ENCODE measurements around the gene CTF1.
A peak's percentile ranks its signal among the peaks of the same experiment; 100 is the strongest.
"Not testable (repeated sequence)": the region's sequence is repeated elsewhere in the genome, so short reads cannot be mapped to it uniquely, and the experiment has no call there.

Gene CTF1

DNA sequence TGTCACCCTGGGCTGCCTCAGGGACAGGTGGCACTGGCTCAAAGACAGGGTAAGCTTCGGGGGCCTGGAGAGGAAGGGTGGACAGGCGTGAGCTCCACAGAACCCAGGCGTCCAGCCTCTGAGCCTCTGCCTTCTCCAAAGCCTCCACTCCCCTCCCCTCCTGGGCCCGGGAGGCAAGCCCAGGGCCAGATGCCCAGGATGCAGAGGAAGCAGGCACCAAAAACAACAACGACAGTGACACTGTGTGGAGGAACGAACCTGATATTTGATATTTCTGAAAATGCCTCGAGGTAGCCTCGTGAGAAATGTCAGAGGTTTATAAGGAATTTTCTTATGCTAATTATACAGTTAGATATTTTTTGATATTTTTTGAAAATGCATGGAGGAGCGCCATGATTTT is 8.5 kb upstream of the CTF1 start:
- no peak for DNase-seq (ENCODE audit: low read depth in 2 of 2)

DNA sequence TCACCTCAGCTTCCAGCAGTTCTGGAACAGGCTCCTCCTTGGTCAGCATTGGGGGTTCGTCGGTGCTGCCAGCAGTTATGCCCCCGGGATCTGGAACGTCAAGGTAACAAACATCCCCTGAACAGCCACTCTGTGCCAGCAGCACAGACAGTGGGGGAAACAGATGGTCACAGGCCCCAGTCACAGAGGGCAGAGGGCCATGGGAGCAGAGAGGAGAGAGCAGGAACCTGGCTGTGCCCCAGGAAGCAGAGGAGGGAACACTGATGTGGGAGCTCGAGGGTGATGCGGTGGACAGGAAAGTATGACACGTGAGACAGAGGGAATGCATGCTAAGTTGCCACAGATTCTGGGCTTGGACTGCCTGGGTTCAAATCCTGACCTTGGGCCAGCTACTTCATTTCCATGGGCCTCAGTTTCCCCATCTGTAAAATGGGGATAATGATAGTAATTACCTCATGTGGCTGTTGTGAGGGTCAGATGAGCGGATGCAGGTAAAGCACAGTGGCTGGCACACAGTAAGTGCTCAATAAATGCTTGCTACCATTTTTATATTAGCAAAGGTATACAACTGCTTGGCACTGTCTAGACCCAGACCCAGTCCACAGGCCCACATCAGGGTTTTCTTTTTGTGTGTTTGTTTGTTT is 7.4 kb upstream of the CTF1 start:
- no peak for DNase-seq (ENCODE audit: low read depth in 2 of 2)

DNA sequence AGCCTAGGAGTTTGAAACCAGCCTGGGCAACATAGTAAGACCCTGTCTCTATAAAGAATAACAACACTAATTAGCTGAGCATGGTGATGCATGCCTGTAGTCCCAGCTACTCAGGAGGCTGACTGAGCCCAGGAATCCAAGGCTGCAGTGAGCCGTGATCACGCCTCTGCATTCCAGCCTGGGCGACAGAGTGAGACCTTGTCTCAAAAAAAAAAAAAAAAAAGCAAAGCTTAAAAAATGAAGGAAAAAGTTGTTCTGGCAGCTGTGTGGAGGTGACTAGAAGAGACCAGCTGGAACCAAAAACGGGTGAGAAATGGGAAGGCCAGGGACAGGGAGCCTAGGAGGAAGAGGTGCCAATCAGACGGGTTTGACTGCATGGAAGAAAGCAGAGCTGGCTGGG is 6.7 kb upstream of the CTF1 start:
- no peak for DNase-seq (ENCODE audit: low read depth in 2 of 2)

DNA sequence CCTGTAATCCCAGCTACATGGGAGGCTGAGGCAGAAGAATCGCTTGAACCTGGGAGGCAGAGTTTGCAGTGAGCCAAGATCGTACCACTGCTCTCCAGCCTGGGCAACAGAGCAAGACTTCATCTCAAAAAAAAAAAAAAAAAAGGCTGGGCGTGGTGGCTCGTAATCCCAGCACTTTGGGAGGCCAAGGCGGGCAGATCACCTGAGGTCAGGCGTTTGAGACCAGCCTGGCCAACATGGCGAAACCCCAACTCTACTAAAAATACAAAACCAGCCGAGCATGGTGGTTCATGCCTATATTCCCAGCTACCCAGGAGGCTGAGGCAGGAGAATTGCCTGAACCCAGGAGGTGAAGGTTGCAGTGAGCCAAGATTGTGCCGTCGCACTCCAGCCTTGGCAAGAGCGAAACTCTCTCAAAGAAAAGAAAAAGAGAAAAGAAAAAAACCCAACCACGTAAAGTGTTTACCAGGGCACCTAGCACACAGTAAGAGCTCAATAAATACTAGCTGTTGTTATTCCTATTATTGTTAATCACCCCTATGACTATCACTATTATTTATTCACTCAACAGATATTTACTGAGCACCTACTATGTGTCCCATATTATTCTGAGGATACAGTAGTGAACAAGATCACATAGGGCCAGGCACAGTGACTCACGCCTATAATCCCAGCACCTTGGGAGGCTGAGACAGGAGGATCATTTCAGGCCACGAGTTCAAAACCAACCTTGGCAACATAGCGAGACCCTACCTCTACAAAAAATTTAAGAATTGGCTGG is 5.2 kb upstream of the CTF1 start:
- not testable (repeated sequence) for DNase-seq (ENCODE audit: low read depth in 2 of 2)

DNA sequence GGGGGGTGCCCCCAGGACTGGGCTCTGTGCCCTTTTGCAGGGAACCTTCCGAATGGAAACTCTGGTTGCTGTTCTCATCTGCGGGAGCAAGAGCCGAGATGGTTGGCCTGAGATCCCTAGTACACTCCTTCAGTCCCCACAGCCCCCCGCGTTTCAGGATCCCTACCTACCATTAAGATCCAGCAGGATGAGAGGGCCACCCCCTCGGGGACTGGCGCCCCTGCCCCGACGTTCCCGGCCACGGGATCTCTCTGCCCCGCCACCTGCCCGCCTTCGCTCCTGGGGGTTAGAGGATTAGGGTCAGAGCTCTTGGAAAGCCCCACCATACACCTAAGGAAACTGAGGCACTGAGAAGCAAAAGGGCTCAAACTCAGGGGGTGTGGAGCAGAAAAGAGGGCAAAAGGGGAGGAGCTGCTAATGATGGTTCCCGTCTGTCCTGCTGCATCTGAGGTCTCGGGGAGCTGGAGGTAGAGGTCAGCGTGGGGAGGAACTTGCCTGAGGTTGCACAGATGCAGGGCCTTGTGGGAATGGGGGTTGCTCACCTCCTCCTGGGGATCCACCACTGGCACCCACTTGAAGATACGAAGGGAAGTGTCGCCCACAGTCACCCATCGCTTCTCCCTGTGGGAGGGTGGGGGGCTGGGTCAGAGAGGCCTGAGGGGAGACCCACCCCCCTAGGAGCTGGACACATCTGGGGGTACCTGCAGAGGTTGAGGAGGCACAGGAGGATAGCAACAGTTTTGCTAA is 3.6 kb upstream of the CTF1 start:
- no peak for DNase-seq (ENCODE audit: low read depth in 2 of 2)

DNA sequence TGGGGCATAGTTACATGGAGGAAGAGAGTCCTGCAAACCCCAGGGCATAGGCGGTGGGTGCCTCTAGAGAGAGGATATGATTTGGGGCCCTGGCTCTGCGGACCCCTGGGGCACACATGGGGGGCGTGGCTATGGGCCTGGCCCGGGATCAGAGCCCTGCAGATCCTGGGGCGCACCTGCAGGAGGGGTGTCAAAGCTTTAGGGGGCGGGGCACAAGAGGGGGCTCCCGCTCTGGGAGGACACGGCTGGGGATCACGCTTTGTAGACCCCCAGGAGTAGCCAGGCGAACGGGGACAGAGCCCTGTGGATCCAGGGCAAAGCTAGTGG is 3.0 kb upstream of the CTF1 start:
- DNase-seq (ENCODE audit: low read depth in 2 of 2), result no peak

DNA sequence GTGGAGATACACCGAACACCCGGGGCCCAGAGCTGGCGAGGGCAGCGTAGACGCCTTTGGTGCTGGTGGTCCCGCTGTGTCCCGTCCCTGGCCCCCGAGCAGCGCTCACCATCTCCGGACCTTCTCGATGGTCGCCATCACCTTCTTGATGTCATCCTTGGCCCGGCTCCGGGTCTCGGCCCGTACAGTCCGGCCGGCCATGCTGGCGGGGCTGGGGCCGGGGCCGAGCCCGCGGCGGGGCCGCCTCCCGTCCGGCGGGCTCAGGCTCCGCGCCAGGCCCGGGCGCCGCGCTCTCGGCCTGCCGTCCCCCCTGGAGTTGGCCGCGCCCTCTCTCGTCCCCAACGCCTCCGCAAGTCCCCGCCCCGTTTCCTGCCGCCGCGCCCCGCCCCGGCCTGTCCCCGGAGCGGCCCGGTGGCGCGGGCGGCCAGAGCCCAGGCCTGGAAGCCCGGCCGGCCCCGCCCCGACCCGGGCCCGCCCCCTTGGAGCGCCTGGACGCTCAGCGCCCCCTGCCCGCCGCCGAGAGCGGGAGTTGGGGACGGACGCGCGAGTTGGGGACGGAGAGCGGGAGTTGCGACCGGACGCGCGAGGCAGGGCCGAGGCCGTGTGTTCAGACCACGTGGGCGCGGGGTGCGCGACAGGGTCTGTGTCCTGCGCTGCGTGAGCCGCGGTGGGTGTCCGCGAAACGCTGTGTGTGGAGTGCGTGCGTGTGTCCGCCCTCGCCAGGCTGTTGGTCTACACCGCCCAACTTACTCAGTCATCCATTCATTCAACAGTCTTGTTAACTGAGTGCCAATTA is 2.5 kb upstream of the CTF1 start, which contains the start of gene BCL7C:
Gene BCL7C, minus strand, starts transcription at position 334 of the 796 bp plus-strand sequence. Its CDS starts 133 bp downstream, at position 201.
- DNase-seq (ENCODE audit: low read depth in 2 of 2), result peak; percentile 58 to 70

DNA sequence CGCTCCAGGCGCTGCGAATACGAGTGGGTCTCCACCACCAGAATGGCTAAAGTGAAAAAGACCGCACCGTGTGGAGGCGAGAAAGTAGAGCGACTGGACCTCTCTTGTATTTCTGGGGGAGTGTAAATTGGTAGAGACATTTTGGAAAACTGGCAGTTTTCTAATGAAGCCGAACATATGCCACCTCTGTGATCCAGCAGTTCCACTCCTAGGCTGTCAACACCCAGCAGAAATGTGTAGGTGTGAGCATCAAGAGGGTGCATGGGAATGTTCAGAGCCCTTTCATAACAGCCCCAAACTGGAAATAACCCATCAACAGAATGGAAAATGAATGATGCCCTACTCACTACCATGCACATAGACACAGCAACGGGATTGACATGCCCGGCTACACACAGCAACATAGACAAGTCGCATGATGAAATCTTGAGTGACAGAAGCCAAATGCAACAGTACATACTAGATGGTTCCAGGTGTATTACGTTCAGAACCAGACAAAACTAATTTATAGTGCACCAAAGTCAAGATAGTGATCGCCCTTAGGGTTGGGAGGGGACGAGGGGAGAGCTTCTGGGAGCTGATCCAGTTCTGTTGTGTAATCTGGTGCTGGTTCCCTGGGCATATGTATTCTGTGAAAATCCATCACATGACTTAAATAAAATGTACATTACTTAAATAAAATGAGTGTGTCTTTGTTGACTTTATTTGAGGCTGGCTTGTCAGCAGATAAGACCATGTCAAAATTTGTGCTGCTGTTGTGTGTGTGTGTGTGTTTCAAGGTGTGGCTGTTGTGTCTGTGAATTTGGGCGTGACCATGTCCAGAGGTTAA is 1.7 kb upstream of the CTF1 start:
- DNase-seq (ENCODE audit: low read depth in 2 of 2), result no peak

DNA sequence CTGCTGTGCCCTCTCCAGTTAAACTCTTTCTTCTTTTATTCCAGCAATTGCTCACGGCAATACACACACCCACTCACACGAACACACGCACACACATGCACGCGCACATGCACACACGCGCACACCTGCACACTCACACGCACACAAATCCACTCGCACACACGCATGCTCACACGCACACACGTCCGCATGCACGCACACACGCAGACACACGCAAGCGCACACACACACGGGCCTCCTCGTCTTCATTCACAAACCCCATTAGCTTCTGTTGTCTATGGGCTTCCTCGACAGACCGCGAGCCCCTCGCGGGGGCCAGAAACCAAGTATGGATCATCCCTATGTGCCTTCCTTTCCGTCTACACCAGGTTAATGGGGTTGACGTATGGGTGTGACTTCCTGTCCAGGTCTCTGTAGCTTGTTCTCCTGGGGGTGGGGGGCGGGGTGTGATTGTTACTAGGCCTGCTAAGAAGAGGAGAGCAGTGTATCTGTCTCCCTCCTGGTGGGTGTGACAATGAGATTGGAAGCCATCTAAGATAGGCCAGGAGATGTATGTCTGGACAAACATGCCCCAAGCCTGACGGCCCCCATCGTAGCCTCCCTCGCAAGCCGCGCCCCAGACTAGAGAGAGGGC is 670 bp upstream of the CTF1 start:
- no peak for DNase-seq (ENCODE audit: low read depth in 2 of 2)

DNA sequence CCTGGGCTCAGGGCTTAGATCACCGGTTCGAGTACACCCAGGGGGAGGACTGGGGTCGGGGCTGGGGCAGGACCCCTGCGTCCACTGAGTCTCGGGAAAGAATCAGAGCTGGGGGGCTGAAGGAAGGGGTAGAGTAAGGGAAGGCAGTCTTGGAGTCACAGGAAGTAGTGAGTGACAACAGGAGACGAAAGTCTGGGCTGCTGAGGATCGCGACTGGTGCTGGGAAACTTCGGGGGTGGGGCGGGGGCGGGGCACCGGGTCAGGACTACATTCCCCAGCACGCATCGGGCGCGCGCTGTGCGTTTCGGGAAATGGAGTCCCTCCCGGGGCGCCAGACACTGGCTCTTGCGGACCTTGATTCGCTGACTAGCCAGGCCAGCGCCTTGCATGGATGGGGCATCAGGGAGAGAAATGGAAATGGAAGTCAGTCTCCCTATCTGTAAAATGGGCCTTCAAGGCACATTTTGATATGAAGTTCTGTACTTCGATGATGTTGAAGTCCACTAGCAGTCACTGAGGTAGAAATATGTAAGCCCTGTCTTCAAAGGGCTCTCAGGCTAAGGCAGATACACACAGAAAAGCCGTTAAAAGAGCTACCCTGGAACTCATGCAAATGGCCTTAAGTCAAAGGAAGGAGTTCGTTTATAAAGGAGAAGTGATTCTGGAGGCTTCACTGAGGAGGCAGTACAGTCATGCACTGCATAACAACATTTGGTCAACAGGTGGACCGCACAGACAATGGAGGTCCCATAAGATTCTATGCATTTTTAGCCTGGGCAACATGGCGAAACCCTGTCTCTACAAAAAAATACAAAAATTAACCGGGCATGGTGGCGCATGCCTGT is 697 bp downstream of the CTF1 start:
- DNase-seq (ENCODE audit: low read depth in 2 of 2), result peak; percentile 53 to 59

DNA sequence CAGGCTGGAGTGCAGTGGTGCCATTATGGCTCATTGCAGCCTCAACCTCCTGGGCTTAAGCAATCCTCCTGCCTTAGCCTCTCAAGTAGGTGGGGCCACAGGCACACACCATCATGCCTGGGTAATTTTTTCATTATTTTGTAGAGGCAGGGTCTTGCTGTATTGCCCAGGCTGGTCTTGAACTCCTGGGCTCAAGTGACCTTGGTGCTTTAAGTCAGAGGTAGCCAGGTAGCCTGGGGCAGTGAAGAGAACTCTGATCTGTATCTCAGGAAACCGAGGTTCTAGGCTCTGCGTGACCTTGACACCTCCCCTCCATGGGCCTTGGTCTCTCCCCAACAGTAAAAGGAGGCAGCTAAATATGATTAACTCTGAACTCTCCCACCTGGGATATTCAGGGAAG is 3.4 kb downstream of the CTF1 start:
- DNase-seq (ENCODE audit: low read depth in 2 of 2), result no peak

DNA sequence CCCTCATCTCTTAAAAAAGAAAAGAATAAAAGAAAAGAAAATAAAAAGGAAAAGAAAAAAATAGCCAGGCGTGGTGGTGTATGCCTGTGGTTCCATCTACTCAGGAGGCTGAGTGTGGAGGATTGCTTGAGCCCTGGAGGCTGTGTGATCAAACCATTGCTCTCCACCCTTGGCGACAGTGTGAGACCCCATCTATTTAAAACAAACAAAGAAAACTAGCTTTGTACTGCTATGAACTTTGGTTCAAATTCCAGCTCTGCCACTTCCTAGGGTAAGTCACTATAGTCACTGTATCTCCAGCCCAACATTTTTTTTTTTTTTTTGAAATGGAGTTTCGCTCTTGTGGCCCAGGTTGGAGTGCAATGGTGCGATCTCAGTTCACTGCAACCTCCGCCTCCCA is 4.2 kb downstream of the CTF1 start:
- no peak for DNase-seq (ENCODE audit: low read depth in 2 of 2)

DNA sequence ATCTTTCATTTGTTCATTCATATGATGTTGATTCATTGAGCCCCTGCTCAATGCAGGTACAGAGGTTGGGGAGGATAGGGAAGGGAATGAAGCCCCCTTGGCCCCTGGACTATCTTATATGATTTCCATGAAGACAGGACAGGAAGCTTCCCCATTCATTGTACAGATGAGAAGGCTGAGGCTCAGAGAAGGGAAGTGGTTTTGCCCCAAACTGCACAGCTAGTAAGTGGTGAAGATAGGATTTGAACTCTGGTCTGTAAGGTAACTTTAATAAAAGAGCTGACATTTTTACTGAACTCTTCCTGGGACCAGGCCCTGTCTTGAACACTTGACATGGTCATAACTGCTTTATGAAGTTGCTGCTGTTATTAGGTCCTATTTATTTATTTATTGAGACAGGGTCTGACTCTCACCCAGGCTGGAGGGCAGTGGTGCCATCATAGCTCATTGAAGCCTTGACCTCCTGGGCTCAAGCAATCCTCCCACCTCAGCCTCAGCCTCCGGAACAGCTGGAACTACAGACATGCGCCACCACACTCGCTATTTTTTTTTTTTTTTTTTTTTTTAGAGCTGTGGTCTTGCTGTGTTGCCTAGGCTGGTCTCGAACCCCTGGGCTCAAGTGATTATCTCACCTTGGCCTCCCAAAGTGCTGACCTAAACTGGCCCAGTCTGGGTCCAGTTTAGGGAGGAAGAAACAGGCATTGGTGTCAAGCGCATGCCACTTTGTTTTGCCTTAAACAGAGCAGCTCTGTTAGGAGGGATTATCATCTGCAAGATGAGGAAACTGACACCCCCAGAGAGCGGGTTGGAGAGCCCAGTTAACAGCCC is 5.0 kb downstream of the CTF1 start:
- DNase-seq (ENCODE audit: low read depth in 2 of 2), result no peak

DNA sequence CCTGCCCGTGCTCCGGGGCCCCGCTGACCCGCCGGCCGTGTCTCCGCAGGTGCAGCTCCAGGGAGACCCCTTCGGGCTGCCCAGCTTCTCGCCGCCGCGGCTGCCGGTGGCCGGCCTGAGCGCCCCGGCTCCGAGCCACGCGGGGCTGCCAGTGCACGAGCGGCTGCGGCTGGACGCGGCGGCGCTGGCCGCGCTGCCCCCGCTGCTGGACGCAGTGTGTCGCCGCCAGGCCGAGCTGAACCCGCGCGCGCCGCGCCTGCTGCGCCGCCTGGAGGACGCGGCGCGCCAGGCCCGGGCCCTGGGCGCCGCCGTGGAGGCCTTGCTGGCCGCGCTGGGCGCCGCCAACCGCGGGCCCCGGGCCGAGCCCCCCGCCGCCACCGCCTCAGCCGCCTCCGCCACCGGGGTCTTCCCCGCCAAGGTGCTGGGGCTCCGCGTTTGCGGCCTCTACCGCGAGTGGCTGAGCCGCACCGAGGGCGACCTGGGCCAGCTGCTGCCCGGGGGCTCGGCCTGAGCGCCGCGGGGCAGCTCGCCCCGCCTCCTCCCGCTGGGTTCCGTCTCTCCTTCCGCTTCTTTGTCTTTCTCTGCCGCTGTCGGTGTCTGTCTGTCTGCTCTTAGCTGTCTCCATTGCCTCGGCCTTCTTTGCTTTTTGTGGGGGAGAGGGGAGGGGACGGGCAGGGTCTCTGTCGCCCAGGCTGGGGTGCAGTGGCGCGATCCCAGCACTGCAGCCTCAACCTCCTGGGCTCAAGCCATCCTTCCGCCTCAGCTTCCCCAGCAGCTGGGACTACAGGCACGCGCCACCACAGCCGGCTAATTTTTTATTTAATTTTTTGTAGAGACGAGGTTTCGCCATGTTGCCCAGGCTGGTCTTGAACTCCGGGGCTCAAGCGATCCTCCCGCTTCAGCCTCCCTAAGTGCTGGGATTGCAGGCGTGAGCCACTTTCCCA is 5.9 kb downstream of the CTF1 start:
- no peak for DNase-seq (ENCODE audit: low read depth in 2 of 2)

DNA sequence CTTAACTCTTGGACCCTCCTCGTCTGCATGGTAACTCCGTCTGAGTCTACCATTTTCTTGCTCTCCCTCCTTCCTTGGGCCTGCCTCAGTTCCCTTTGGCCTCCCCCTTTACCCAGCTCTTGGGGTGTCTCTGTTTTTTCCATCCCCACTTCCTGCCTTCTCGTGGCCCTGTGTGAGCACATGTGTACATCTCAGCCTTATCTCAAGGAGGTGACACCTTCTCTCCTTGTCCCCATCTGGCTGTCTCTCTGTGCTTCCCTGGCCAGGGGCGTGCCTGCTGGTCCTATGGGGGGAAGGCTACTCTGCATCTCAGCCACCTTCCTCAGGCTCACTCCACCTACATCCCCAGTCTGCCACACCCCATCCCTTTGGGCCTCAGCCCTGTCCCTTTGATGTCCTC is 6.6 kb downstream of the CTF1 start:
- no peak for DNase-seq (ENCODE audit: low read depth in 2 of 2)

DNA sequence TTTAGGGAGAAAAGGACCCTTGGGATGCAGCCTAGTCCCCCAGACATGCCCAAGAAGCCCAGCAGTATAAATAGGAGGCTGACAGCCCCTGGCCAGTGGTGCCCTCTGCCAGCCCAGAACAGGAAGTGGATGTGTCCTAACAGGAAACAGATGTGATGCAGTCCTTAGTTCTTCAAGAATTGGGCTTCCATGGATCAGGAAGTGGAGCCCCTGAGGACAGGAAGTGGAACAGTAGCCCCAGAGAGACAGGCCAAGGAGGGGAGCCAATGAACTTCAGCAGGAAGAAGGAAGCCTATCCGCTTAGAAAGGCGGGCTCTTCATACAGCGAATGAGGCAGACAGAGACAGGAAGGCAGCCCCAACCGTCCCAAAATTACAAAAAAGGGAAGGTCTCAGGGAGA is 7.2 kb downstream of the CTF1 start:
- no peak for DNase-seq (ENCODE audit: low read depth in 2 of 2)

DNA sequence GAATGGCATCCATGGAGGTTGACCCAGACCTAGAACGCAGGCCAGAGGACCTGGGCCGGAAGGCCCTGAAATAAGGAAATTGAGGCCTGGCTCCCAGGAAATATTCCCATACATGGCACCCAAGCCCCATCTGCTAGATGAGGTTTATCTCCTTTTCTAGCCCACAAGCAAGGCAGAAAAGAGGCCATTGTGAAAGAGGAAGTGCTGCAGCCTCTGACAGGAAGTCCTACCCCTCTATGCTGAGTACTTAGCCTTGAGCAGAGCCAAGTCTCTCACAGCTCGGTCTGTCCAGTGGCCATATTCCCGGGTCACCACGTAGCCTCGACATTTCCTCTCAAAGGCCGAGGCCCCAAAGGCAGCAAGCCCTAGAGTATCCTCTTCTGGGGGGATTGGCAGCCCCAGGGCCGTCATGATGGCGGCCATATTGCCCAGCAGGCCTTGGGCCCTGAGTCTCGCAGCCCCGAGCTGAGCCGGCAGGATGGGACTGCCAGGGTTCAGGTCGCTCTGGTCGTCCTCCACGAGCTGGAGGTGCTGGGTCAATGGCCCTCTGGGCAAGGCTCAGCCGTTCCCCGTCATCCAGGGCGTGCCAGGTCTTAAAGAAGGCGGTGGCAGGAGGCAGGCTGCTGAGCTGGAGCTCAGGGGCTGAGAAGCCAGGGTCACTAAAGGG is 7.8 kb downstream of the CTF1 start:
- no peak for DNase-seq (ENCODE audit: low read depth in 2 of 2)
